ENCODE data around the gene SERPINB6.

DNA sequence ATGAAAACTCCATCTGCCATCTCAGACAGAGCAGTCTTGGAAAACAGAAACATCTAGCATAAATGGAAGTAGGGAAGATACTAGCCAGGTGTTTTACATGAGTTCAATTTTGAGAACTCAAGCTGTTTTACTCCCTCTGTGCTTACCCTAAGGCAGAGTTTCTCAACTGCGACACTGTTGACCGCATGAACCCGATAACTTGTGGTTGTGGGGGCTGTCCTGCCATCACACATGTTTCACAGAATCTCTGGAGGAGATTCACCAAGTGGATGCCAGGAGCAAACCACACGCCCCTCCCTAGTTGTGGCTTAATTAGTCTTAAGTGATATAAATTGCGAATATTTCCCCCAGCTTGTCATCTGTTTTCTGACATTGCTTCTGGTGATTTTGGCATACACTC is 2.3 kb upstream of the SERPINB6 start:
- TF ChIP-seq CTCF (IDR thresholded peaks at IDR 0.05) (no peak), POLR2A (IDR thresholded peaks at IDR 0.05) (no peak)

Measured in right lobe of liver (tissue), 4 donors.